ENCODE data around the gene RTL1.

RTL1 gene

GRCh38 chr14:100857233-100857922 is 46.1 kb downstream of the RTL1 start:
- no peak overlapping the region for H3K4me3 ChIP-seq (replicated peaks; ENCODE audit: low read depth, low read length)
- no peak for DNase-seq (ENCODE audit: extremely low read depth, low read depth)
- no peak for TF ChIP-seq CTCF (IDR thresholded peaks at IDR 0.05; ENCODE audit: low read depth, low read length, missing control alignments)

- no peak for TF ChIP-seq CTCF (IDR thresholded peaks at IDR 0.05; ENCODE audit: low read depth, low read length, missing control alignments)
These were observed 47.2 kb downstream of the RTL1 start for GRCh38 chr14:100856056-100856950.

GRCh38 chr14:100855256-100855930 is 48.1 kb downstream of the RTL1 start:
- TF ChIP-seq CTCF (IDR thresholded peaks at IDR 0.05; ENCODE audit: low read depth, low read length, missing control alignments): no peak
- no peak overlapping the region for H3K4me3 ChIP-seq (replicated peaks; ENCODE audit: low read depth, low read length)
- no peak for DNase-seq (ENCODE audit: extremely low read depth, low read depth)

More at GRCh38 chr14:100856056-100856950, 47.2 kb downstream of the RTL1 start:
- no peak overlapping the region for H3K4me3 ChIP-seq (replicated peaks; ENCODE audit: low read depth, low read length)
- no peak for DNase-seq (ENCODE audit: extremely low read depth, low read depth)

GRCh38 chr14:100854435-100854834 is 49.1 kb downstream of the RTL1 start:
- DNase-seq (ENCODE audit: extremely low read depth, low read depth): no peak
- no peak overlapping the region for H3K4me3 ChIP-seq (replicated peaks; ENCODE audit: low read depth, low read length)
- TF ChIP-seq CTCF (IDR thresholded peaks at IDR 0.05; ENCODE audit: low read depth, low read length, missing control alignments): no peak

- H3K4me3 ChIP-seq (replicated peaks; ENCODE audit: low read depth, low read length): no peak overlapping the region
- DNase-seq (ENCODE audit: extremely low read depth, low read depth): no peak
- no peak for TF ChIP-seq CTCF (IDR thresholded peaks at IDR 0.05; ENCODE audit: low read depth, low read length, missing control alignments)
These were observed 51.4 kb downstream of the RTL1 start for GRCh38 chr14:100851946-100852620.

GRCh38 chr14:100851586-100851916 is 52.0 kb downstream of the RTL1 start:
- no peak overlapping the region for H3K4me3 ChIP-seq (replicated peaks; ENCODE audit: low read depth, low read length)
- no peak for DNase-seq (ENCODE audit: extremely low read depth, low read depth)
- TF ChIP-seq CTCF (IDR thresholded peaks at IDR 0.05; ENCODE audit: low read depth, low read length, missing control alignments): no peak

Measured in HFF-Myc (cell line).